Measurements from ENCODE around the gene LHFPL4. TPM values are rescaled to one million over a fixed set of nuclear protein-coding genes. Genes with fewer than 3 reads are reported as not detected.

The LHFPL4 gene
- total and polyA plus RNA-seq, 4 donors: 0.08 TPM; not detected in 3

DNA sequence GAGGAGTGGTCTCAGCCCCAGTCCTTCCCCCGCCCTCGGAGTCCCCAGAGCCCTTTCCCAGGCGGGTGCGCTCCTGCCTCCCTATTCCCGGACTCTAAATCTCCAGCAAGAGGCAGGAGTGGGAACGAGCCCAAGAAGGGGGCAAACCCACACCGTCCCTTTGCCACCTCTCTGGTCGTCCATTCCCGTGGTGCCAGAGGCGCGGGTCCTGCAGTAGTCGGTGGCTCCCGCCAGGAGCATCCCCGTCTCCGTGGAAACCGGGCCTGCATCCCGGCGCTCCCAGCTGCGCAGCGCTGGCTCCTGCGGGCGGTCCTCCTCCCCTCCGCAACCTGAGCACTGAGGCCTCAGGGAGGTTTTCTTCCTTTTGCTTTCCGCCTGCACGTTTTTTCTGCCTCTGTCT, 44.8 kb downstream of the LHFPL4 start:
- no peak for TF ChIP-seq YY1 (IDR thresholded peaks at IDR 0.05)
- Histone ChIP-seq H3K27me3 (ENCODE audit: control insufficient read depth in 4 of 4, insufficient read depth in 4 of 4, low read length in 3 of 4) (peaks cover 0 to 7% (median 2%) of the 10 kb centered on the region in 4 donors), H3K27ac (ENCODE audit: low read depth in 1 of 2, low read length in 2 of 2) (no peak overlapping the region), H3K9me3 (ENCODE audit: control insufficient read depth in 4 of 4, low read length in 3 of 4) (no peaks in the 10 kb centered on the region), H3K36me3 (ENCODE audit: control insufficient read depth in 4 of 4, insufficient read depth in 3 of 4, low read depth in 1 of 4, low read length in 3 of 4) (no peaks in the 10 kb centered on the region), H3K4me3 (ENCODE audit: low read depth in 1 of 3, low read length in 3 of 3) (no peak overlapping the region), H3K4me1 (ENCODE audit: control insufficient read depth in 4 of 4, insufficient read depth in 4 of 4, low read length in 3 of 4) (no peaks in the 10 kb centered on the region), H3K9ac (ENCODE audit: low read depth in 1 of 2, low read length in 2 of 2) (no peak overlapping the region)
- 15% methylated on average over 25 of the region's 25 CpGs for WGBS
- DNase-seq (ENCODE audit: low spot score): no peak

DNA sequence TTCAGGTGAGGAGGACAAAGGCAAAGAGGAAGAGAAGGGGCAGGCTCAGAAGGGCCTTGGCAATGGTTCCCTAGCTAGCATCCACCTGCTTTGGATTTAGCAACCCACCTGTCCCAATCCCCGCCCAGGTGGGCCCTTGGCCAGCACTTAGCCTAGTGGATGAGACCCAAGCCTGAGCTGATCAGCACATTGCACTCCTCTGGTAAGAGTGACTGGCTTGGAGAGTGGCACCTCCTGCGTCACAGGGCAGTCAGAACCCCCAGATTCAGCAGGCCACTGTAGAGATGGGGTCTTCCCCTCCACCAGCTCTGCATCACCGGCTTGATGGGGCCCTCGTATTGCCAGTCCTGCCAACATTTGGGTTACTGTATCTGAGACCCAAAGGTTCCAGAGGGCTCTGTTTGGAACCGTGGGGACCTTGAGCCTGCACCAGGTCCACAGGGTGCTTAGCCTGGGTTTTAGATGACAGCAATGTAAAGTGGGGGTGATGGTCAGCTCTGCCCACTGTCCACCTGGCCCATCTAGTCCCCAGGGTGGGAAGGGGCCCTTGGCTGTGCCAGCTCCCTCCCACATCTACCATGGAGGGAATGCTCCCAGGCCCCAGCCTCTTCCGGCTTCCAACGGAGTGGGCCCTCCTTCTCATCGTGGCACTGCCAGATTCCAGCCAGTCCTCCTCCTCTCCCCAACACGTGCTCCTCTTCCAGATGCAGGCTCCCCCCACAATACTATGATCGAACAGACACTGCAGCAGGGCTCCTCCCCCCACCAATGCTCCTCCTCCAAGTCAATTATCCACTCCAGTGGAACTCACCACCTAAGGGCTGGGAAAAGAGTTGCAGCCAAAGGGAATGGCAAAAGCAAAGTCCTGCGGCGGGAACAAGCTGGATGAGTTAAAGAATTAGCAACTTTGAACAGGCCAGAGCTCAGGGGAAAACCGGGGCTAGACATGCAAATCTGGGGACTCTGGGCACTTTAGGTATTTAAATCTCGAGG, 45.7 kb downstream of the LHFPL4 start:
- TF ChIP-seq, protein P1, sequence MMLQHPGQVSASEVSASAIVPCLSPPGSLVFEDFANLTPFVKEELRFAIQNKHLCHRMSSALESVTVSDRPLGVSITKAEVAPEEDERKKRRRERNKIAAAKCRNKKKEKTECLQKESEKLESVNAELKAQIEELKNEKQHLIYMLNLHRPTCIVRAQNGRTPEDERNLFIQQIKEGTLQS (IDR thresholded peaks at IDR 0.05): no peak
- no peak for TF ChIP-seq FOXA2 (IDR thresholded peaks at IDR 0.05)
- TF ChIP-seq GABPA (IDR thresholded peaks at IDR 0.05 in 1 of 2, conservative IDR thresholded peaks at IDR 0.05 in 1 of 2): no peak
- TF ChIP-seq HNF4G (IDR thresholded peaks at IDR 0.05): no peak
- TF ChIP-seq TAF1 (conservative IDR thresholded peaks at IDR 0.05): no peak
- TF ChIP-seq FOXA1 (IDR thresholded peaks at IDR 0.05): no peak
- TF ChIP-seq, protein P2, sequence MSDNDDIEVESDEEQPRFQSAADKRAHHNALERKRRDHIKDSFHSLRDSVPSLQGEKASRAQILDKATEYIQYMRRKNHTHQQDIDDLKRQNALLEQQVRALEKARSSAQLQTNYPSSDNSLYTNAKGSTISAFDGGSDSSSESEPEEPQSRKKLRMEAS (IDR thresholded peaks at IDR 0.05): no peak
- TF ChIP-seq JUND (IDR thresholded peaks at IDR 0.05): no peak
- TF ChIP-seq, protein P3, sequence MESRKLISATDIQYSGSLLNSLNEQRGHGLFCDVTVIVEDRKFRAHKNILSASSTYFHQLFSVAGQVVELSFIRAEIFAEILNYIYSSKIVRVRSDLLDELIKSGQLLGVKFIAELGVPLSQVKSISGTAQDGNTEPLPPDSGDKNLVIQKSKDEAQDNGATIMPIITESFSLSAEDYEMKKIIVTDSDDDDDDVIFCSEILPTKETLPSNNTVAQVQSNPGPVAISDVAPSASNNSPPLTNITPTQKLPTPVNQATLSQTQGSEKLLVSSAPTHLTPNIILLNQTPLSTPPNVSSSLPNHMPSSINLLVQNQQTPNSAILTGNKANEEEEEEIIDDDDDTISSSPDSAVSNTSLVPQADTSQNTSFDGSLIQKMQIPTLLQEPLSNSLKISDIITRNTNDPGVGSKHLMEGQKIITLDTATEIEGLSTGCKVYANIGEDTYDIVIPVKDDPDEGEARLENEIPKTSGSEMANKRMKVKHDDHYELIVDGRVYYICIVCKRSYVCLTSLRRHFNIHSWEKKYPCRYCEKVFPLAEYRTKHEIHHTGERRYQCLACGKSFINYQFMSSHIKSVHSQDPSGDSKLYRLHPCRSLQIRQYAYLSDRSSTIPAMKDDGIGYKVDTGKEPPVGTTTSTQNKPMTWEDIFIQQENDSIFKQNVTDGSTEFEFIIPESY (IDR thresholded peaks at IDR 0.05): no peak
- H3K27me3 ChIP-seq (ENCODE audit: control insufficient read depth in 4 of 4, insufficient read depth in 4 of 4, low read length in 3 of 4): peaks cover 0 to 7% (median 2%) of the 10 kb centered on the region in 4 donors
- WGBS: 58% methylated on average over 14 of the region's 14 CpGs

DNA sequence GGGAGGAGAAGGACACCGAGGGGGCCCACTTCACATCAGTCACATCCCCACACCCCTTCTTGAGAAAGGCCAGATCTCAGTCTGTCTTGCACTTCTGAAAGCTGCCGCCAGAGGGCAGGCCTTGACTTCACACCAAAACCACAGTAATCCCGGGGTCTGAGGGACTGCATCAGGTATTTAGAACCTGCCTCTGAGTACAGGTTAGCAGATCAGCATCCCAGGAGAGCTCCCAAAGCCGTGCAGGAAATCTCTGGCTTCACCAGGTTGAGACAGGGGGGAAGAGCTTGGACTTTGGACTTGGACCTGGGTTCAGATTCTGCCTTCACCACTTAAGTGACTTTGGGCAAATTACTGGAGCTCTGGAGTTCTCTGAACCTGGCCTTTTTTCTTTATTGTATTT, 50.3 kb downstream of the LHFPL4 start:
- peaks cover 0 to 3% (median 0%) of the 10 kb centered on the region in 4 donors for H3K27me3 ChIP-seq (ENCODE audit: control insufficient read depth in 4 of 4, insufficient read depth in 4 of 4, low read length in 3 of 4)
- DNase-seq (ENCODE audit: low spot score): peak; percentile 79
- H3K36me3 ChIP-seq (ENCODE audit: control insufficient read depth in 4 of 4, insufficient read depth in 3 of 4, low read depth in 1 of 4, low read length in 3 of 4): no peaks in the 10 kb centered on the region
- H3K27ac ChIP-seq (ENCODE audit: low read depth in 1 of 2, low read length in 2 of 2): no peak overlapping the region
- H3K9me3 ChIP-seq (ENCODE audit: control insufficient read depth in 4 of 4, low read length in 3 of 4): no peaks in the 10 kb centered on the region
- no peak overlapping the region for H3K4me3 ChIP-seq (ENCODE audit: low read depth in 1 of 3, low read length in 3 of 3)
- no peak overlapping the region for H3K9ac ChIP-seq (ENCODE audit: low read depth in 1 of 2, low read length in 2 of 2)
- 3% methylated on average over 4 of the region's 4 CpGs for WGBS
- TF ChIP-seq RAD21 (IDR thresholded peaks at IDR 0.05) (peak; percentile 74 to 87), SP1 (IDR thresholded peaks at IDR 0.05) (no peak), HNF4A (conservative IDR thresholded peaks at IDR 0.05) (peak; percentile 32 to 67)
- TF ChIP-seq, protein P4, sequence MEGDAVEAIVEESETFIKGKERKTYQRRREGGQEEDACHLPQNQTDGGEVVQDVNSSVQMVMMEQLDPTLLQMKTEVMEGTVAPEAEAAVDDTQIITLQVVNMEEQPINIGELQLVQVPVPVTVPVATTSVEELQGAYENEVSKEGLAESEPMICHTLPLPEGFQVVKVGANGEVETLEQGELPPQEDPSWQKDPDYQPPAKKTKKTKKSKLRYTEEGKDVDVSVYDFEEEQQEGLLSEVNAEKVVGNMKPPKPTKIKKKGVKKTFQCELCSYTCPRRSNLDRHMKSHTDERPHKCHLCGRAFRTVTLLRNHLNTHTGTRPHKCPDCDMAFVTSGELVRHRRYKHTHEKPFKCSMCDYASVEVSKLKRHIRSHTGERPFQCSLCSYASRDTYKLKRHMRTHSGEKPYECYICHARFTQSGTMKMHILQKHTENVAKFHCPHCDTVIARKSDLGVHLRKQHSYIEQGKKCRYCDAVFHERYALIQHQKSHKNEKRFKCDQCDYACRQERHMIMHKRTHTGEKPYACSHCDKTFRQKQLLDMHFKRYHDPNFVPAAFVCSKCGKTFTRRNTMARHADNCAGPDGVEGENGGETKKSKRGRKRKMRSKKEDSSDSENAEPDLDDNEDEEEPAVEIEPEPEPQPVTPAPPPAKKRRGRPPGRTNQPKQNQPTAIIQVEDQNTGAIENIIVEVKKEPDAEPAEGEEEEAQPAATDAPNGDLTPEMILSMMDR (IDR thresholded peaks at IDR 0.05; ENCODE audit: low read depth, low read length, missing input control): peak; percentile 76
- TF ChIP-seq, protein P2 (IDR thresholded peaks at IDR 0.05): no peak
- peaks cover 0 to 8% (median 2%) of the 10 kb centered on the region in 4 donors for H3K4me1 ChIP-seq (ENCODE audit: control insufficient read depth in 4 of 4, insufficient read depth in 4 of 4, low read length in 3 of 4)

More for the DNA sequence above, 45.7 kb downstream of the LHFPL4 start:
- no peaks in the 10 kb centered on the region for H3K36me3 ChIP-seq (ENCODE audit: control insufficient read depth in 4 of 4, insufficient read depth in 3 of 4, low read depth in 1 of 4, low read length in 3 of 4)
- H3K27ac ChIP-seq (ENCODE audit: low read depth in 1 of 2, low read length in 2 of 2): no peak overlapping the region
- no peaks in the 10 kb centered on the region for H3K9me3 ChIP-seq (ENCODE audit: control insufficient read depth in 4 of 4, low read length in 3 of 4)
- H3K4me1 ChIP-seq (ENCODE audit: control insufficient read depth in 4 of 4, insufficient read depth in 4 of 4, low read length in 3 of 4): no peaks in the 10 kb centered on the region
- no peak overlapping the region for H3K4me3 ChIP-seq (ENCODE audit: low read depth in 1 of 3, low read length in 3 of 3)
- DNase-seq (ENCODE audit: low spot score): no peak
- no peak overlapping the region for H3K9ac ChIP-seq (ENCODE audit: low read depth in 1 of 2, low read length in 2 of 2)

All from liver (tissue), 9 donors.